GM21367 (cell line): ENCODE results near the gene C16orf95.
"Not testable (repeated sequence)": the region's sequence is repeated elsewhere in the genome, so short reads cannot be mapped to it uniquely, and the experiment has no call there.

ENCODE experiments used
- ATAC-seq: cut with Tn5 transposase; IDR thresholded peaks from one replicate; pipeline ENCODE4 v1.9.1; 2021; ENCODE audit not compliant: unreplicated experiment

Gene C16orf95

DNA sequence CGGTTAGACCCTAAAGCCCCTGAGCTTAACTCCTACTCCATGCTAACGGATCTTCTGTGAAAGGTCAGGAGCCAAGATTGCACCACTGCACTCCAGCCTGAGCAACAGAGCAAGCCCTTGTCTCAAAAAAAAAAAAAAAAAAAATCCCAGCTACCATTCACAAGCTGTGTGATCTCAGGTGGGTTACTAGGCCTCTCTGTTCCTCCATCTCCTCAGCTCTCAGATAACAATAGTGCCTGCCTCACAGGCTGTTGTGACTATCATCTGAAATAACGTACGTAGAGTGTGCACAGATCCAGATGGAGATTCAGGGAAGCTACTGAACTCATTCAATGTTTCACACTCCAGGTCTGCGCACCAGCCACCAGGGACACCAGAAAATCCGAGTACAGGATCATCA, 57.8 kb downstream of the C16orf95 start:
- no peak for ATAC-seq

DNA sequence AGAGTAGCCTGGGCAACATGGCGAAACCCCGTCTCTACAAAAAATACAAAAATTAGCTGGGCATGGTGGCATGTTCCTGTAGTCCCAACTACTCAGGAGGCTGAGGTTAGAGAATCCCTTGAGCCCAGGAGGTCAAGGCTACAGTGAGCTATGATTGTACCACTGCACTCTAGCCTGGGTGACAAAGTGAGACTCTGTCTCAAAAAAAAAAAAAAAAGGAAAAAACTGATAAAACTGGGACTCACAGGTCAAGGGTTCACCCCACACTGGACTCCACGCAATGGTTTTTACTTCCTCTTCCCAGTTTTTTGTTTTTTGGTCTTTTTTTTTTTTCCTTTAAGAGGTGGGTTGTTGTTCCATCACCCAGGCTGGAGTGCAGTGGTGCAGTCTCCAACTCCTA, 58.5 kb downstream of the C16orf95 start:
- ATAC-seq: not testable (repeated sequence)

DNA sequence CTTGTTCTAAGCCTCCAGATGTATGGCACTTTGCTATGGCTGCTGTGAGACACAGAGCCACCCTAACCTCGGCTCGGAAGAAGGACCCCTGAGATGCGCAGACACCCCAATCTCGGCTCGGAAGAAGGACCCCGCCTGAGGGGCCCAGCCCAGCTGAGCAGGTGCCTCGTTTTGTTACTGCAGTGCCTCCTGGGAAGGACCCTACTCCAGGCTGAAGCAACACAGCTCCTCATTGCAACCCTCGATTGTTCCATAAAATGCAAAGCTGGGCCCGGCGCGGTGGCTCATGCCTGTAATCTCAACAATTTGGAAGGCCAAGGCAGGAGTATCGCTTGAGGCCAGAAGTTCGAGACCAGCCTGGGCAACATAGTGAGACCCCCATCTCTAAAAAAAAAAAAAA, 61.3 kb downstream of the C16orf95 start:
- ATAC-seq: no peak

DNA sequence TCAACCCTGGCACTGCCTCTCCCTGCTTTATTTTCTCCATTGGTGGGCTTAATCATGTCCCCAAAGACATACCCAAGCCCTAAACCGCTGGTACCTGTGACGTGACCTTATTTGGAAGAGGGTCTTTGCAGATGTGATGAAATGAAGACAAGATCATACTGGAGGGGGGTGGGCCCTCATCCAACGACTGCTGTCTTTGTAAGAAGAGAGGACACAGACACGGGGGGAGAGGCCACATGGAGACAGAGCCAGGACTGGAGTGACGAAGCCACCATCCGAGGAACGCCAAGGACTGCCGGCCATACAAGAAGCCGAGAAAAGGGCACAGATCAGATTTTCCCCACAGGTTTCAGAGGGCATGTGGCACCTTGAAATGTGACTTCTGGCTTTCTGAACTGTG, 62.5 kb downstream of the C16orf95 start:
- no peak for ATAC-seq

DNA sequence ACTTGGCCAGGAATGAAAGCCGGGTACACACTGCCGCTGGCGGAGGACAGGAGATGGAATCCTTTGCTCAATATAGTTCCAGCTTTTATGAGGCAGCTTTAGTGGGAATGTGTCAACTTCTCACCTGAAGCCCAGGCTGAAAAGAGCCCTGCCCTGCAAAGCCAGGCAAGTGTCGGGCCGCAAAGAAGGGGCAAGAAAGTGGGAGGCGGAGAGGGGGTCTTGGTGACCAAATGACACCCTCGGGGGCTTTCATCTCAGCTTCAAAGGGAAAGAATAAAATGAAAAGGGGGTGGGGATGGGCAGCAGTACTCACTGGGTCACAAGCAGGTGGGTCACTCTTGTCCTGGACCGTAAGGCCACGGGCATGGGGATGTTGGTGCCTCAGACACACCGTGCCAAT, 62.9 kb downstream of the C16orf95 start:
- ATAC-seq: no peak

DNA sequence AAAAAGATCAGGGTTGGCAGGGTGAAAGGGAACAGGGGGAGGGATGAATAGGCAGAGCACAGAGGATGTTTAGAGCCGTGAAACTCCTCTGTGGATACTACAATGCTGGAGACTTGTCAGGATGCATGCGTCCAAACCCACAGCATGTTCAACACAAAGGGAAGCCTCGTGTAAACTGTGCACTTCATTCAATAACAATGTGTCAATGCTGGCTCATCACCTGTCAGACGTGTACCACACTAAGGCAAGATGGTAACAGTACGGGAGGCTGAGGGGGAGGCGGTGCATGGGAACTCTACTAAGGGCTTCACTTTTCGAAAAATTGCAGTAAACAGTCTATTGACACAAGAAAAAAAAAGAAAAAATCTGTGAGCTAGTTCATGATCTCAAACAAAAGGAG, 63.7 kb downstream of the C16orf95 start:
- no peak for ATAC-seq
